KBM-7 (cell line): ENCODE measurements around the gene RTL1.

Experiments used
- DNase-seq: peaks from one replicate; pipeline ENCODE4 v3.0.0-alpha.2; 2015
- in situ Hi-C: fragments of 300-500 bp; cut with MboI; formaldehyde crosslinking; loops from 2 replicates; pipeline ENCODE4 v1.14.3; 2020; ENCODE audit warnings: low sequenced_read_pairs, low pct_unique_long_range_greater_than_20kb, mixed read lengths

RTL1 gene

DNA sequence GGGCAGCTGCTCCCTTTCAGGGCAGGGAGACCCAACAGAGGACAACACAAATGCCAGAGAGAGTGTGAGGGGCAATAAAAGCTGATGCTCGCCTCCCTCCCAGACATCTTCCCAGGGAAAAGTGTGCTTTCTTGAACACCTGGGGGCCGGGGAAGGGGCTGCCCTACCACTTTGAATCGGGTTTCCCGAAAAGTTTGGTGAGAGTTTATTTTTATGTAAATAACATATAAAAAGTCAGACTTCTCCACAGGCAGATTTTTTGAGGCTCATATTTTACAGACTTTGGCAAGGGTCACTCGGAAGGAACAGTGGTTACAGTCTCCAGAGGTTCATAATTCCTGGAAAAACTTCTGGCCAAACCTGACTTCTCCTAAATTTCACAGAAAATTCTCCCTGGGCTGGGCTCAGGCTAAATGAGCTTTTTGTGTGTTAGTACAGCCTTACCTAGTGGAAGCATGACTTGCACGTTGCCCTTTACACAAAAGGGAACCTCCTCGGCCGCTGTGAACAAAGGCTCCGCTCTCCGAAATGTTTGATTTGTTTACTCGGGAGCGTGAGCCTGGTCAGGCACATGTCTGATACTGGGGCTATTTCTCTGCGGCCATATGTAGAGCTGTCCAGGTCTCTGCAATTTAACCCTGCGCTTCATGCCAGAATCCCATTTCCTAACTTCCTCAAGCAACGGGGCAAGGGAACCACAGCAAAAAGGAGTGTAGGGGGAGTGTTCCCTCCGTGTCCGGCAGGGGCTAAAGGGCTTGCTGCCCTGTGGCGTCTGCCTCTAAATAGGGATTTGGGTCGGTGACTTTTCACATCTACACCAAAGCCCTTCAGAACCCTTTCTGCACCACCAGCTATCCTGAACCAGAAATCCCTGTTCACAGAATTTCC lies 3.4 kb downstream of the RTL1 start:
- DNase-seq: peak; percentile 74
- in situ Hi-C loops: loop anchor here (25.0 kb wide), 3 partner anchors 337 to 737 kb away; partner anchors contain the start of gene WDR25

DNA sequence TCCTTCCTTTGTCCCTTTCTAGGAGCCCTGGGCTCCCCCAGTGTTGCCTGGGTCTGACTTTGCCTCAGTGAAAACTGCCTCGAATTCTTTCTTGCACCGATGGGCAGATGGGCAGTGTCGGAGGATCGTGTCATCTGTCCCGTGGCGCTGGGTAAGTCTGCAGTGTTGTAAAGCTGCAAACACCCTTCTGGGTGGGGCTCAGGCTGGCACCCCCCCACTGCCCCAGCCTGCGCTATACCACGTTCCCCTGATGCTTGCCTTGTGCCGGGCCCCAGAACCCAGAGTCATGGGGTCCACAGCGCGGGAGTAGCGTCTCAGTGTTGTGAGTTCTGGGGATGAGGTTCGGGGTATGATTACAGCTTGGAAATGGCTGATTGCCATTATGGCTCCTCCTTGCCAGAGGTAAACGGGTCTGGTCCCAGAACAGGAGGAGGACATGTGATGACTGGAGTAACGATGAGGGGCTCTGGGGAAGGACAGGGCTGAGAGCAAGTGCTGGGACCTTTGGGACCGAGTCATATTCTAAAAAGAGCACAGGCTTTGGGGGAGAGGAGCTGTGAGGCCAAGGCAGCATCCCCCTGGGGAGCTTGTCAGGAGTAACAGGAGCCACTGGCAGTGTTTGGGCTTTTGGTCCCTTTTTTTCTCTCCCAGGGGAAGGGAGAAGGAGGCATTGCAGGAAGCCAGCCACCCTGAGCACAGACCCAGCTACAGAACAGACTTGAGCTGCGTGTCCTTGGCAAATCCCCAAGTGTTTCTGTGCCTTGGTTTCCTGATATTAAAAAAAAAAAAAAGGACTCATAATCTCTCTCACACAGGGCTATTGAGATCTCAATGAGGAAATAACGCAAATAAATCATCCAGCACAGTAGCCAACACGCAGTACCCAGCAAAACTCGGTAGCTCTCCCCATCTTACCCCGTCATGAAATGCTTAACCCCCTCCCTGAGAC lies 4.3 kb downstream of the RTL1 start:
- no peak for DNase-seq
- in situ Hi-C loops: loop anchor here (25.0 kb wide), 1 partner anchor 512 kb away; the partner anchor contains the start of gene WDR25

DNA sequence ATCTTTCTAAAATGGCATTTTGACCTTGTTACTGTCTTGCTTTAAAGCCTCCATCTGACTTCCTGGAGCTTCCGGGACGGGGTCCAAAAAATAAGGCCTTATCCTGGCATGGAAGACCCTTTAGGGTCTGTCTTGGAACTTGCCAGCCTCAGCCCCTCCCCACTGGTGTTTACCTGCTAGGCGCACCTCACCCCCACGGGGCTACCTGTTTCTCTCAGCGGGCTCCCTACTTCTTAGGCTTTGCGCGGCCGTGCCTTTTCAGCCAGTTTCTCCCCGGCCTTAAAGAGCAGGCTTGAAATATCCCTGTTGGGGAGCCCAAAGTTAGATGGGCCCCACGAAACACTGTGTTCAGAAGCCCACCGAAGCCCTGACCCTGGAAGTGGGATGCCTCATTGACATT lies 5.1 kb downstream of the RTL1 start:
- no peak for DNase-seq
- in situ Hi-C loops: loop anchor here (25.0 kb wide), 1 partner anchor 511 kb away; the partner anchor contains the start of gene WDR25

DNA sequence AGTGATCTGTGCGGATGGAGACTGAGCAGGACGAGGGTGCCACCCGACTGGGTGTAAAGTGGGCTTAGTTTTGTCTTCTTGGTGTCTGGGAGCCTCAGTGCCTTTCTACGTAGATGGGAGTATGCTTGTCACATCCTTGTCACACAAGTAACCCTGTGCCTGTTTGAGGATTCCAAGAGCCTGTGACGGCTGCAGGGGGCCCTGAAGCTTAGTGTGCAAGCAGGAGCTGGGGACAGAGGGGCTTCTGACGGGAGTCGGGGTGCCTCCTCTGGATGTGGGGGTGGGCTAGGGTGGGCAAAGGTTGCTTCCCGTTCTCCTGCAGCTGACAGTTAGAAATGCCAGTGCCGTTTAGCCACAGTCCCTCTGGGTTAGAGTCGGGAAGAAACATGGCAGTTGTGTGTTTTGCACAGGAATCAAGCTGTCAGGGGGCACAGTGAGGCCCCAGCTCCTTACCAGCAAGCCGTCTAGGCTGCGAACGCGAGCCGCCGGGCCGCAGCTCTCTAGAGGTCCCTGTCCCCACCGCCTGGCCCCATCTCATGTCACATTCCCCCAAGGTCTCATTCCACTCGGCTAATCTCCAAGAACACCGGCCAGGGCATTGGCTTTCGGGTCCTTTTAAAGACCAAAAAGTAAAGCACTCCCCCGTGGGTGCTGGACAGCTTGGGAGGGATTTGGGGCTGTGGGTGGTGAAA lies 7.0 kb downstream of the RTL1 start:
- DNase-seq: no peak
- in situ Hi-C loops: loop anchor here (25.0 kb wide), 1 partner anchor 509 kb away; the partner anchor contains the start of gene WDR25

DNA sequence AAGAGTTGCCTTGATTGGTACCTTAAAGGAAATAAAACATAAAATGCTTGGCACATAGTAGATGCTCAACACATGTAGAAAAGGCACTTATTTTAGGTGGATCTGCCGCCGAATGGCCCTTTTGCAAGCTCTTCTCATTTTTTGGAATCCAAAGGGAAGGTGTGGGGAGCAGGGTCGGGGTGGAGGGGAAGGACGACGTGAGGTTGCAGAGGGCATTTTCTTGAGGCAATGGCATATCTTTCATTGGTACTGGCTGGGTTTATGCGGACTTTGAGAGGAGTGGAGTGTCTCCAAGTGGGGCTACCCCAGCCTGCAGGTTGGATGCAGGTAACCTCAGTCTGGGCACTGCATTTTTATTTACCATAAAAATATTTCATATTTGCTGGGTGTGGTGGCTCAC lies 8.1 kb downstream of the RTL1 start:
- in situ Hi-C loops: loop anchor here (25.0 kb wide), 1 partner anchor 508 kb away; the partner anchor contains the start of gene WDR25
- no peak for DNase-seq

DNA sequence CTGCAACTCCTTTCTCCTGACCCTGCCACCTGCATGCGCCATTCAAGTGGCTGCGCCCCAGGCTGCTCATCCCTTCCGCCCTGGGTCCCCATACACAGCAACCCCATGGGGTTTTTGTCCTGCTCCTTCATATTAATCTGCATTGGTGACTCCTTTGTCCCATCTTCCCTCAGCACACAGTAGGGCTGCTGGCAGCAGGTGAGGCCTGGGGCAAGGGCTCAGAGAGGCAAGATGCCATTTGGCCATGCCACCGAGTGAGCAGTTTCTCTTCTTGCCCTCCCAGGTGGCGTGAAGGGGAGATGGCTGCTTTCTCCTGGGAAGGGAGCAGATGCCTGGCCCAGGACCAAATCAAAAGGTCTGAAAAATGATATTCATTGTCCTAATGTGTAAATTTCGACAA lies 9.1 kb downstream of the RTL1 start:
- in situ Hi-C loops: loop anchor here (25.0 kb wide), 1 partner anchor 507 kb away; the partner anchor contains the start of gene WDR25

DNA sequence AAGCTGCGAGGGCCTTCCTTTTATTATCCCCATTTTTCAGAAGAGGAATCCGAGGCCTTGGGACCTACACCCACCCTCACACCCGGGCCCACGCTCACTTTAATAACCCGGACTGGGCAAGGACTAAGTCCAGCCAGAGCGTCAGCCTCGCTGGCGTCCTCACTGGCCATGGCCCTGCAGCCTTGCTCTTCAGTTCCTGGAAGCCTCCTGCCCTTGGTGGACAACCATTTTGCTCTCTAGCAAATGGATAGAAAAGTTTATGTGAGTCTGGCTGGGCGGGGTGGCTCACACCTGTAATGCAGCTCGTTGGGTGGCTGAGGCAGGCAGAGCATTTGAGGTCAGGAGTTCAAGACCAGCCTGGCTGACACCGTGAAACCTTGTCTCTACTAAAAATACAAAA lies 9.8 kb downstream of the RTL1 start:
- in situ Hi-C loops: loop anchor here (25.0 kb wide), 1 partner anchor 506 kb away; the partner anchor contains the start of gene WDR25
- no peak for DNase-seq

More for the DNA sequence above, 9.1 kb downstream of the RTL1 start:
- DNase-seq: no peak

DNA sequence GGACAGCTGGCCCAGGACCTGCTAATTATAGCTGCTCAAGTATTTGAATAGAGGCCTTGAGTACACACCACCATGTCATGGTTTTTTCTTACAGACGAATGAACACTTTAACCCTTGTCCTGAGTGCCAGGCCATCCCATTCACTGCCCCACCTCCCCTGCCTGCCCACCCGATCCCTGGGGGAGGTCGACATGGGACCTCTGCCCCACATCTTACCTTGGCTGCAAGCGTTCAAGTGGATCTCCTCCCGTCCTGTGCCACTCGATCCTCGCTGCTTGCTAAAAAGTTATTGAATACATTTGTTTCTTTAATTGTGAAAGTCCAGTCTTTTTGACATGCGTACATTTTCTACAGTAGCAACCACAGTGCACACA lies 10.3 kb downstream of the RTL1 start:
- in situ Hi-C loops: loop anchor here (25.0 kb wide), 1 partner anchor 506 kb away; the partner anchor contains the start of gene WDR25
- DNase-seq: no peak

DNA sequence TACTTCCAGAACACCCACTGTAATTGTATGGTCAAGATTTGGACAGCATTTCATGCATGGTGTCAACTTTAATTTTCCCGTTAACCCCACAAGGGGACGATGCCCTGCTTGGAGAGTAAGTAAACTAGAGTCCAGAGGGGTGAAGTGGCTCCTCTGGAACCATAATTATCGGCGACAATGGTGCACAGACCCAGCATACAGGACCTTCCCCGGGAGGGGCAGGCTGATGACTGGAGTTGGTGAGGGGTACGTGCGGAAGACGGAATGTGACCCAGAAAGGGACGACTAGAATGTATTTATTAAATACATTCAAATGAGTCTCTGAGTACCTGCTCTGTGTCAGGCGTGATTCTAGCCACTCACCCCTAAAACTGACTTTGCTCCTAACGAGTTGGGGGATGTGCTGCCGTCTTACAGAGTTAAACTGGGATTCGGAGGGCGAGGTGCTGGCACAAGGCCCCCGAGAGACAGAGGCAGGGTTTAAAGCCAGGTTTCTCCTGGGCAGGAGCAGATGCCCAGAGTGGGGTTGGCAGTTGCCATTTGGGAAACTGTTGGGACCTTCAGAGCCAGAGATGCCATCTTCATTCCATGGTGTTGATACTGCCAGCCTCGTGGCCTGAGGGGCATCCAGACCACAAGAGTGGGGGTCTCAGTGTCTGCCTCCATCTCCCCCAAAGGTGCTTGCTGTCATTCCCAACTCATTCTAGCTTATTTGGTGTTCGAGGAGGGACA lies 10.9 kb downstream of the RTL1 start:
- no peak for DNase-seq
- in situ Hi-C loops: loop anchor here (25.0 kb wide), 1 partner anchor 505 kb away; the partner anchor contains the start of gene WDR25

DNA sequence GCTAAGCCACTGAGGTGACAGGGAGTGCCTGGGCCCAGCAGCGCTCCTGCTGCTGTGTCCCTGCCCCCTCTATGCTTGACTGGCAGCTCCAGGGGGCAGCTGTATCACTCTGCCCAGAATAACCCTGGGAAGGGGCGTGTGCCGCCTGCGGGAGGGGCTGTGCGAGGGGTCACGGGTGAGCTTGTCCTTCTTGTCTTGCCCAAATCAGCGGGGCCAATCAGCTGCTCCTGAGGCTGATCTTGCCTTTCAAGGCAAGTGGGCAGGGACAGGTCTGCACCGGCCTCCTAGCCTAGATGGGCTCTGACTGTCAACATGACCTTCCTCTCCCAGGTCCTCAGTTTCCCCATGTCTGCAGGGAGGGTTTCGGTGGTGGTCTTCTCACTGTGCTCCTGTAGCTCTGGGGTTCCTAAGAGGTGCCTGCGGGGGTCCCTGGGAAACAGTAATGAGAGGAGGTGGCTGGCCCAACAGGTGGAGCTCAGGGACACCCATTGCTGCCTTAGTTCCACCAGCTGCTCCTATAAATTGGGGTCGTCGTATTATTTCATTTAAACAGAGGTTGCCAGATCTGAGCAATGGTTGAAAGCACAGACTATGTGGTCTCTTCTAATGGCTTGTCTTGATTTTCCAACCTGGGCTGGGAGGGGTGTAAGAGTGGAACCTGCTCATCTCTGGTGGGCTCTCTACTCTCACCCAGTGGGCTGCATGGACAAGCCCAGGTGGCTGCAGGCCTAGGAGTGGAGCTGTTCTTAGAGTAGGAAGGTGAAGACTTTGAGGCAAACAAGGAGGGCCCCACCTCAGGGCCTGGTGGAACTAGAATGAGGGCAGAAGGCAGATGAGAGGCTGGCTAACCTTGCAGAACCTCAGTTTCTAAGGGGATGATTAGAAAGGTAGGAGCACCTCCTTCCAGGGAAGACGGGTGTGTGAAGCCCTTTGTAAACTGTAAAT lies 11.7 kb downstream of the RTL1 start:
- DNase-seq: no peak
- in situ Hi-C loops: loop anchor here (25.0 kb wide), 1 partner anchor 504 kb away; the partner anchor contains the start of gene WDR25

DNA sequence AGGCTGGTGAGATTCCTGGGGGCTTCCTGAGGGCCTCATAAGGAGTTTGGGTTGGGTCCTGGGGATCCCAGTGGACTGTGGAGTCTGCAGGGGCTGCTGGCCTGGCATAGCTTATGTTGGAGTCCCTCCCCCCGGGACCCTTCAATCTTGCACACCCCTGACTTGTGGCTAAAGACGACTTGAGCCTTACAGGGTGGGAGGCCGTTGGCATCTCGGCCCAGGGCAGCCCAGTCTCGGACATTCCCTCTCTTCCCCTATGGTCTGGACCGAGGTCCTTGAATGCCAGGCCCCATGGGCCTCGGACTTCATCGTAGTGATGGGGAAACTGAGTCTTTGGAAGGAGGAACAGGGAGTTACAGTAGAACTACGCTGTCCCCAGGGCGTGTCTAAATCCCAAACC lies 12.5 kb downstream of the RTL1 start:
- DNase-seq: no peak
- in situ Hi-C loops: loop anchor here (25.0 kb wide), 1 partner anchor 504 kb away; the partner anchor contains the start of gene WDR25

DNA sequence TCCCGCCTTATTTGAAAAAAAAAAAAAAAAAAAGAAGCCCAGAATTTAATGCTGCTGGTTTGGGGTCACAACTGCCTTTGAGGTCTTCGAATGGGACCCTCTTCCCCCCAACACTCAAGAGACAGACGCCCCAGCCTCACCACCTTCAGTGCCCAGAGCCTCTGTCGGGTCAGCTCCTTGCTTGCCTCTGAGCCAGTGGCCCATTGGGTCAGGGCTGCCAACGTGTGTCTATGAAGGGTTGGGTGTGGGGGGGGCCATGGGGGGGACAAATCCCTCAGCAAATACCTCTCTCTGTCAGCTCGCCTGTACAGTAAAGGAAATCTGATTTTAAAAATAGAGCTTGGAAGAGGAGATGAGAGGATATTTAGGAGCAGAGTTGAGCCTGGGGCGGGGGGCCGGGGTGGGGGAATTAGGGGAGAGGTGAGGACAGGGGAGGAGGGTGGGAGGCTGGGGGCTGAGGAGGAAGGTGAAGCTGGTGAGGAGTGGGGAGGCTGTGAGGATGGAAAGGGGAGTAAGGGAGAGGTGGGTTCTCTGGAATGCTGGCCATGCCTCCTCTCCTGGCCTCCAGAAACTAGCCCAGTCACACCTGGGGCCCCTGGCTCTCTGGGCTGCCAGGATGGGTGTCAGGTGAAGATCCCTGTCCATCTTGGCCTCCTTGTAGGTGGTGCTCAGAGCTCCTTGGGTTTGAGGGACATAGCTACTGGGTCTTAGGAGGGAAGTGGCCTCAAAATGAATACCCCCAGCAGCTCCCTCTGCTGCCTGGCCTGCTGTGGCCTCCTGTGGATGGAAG lies 13.3 kb downstream of the RTL1 start:
- no peak for DNase-seq
- in situ Hi-C loops: loop anchor here (25.0 kb wide), 1 partner anchor 503 kb away; the partner anchor contains the start of gene WDR25

DNA sequence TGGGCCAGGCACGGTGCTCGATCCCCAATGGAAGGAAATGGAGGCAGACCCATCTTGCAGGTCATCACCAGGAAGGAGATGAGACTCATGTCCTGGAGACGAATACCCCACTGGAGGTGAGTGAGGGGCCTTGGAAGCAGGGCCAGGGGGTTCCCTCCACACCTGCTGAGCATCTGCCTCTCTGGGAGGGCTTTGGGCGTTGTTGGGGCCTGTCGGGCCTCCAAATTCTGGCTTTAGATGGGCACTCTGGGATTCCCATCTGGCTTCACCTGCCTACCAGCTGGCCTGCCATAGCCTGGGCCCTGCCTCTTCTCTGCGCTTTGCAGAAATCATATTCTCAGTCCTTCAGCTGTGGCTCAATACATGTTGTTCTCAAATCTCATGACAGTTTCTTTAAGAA lies 13.9 kb downstream of the RTL1 start:
- in situ Hi-C loops: loop anchor here (25.0 kb wide), 1 partner anchor 502 kb away; the partner anchor contains the start of gene WDR25
- no peak for DNase-seq

DNA sequence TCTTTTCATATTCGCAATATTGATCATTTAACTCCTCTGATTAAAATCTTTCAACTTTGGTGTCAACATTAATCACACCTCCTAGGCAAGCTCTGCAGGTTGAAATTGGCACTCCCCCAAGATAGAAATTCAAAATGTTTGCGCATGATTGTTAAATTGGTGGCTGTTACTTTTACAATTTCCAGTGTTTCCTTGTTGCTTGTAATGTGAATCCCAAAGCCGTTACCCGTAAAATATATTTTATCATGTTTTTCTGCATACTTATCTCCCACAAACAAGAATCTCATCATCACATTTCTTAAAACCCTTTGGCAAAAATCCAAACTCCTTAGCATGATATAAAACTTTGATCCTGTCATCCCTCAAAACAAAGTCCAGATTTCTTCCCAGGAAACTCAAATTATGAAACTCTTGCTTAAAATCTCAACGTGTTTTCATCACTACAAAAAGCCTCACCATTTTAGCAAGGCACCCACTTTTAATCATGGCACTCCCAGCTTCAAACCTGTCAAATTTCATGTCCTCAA lies 14.7 kb downstream of the RTL1 start:
- in situ Hi-C loops: loop anchor here (25.0 kb wide), 1 partner anchor 502 kb away; the partner anchor contains the start of gene WDR25
- no peak for DNase-seq

DNA sequence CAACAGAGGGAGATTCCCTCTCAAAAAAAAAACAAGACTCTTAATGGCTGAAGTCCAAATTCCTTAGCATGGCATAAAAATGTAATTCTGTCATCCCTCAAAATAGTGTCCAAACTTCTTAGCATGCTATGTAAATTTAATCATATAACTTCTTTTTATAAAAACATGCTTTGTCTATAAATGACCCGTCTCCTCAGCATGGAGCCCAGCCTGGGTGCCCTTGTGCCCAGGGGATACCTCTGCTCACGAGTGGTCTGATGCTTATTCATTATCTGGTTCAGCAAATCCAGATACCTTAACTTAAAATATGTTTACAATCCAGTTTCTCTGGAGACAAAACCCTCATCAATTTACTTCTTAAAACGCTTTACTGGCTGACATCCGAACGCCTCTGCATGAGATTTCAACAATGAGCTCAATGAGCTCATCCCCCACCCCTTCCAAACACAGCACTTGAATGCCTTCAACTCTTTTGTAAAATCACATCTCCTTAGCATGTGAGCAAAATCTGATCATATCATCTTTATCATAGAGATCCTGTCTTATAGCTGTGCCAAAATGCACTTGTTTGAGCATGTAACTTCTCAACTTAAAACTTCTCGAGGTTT lies 15.7 kb downstream of the RTL1 start:
- DNase-seq: no peak
- in situ Hi-C loops: loop anchor here (25.0 kb wide), 1 partner anchor 501 kb away; the partner anchor contains the start of gene WDR25
